HG02759 (cell line): ENCODE results near the gene GORASP2.

ENCODE experiments used
- ATAC-seq: cut with Tn5 transposase; IDR thresholded peaks from one replicate; pipeline ENCODE4 v1.9.1; 2021; ENCODE audit warnings: mild to moderate bottlenecking, moderate library complexity; ENCODE audit not compliant: unreplicated experiment

The GORASP2 gene

DNA sequence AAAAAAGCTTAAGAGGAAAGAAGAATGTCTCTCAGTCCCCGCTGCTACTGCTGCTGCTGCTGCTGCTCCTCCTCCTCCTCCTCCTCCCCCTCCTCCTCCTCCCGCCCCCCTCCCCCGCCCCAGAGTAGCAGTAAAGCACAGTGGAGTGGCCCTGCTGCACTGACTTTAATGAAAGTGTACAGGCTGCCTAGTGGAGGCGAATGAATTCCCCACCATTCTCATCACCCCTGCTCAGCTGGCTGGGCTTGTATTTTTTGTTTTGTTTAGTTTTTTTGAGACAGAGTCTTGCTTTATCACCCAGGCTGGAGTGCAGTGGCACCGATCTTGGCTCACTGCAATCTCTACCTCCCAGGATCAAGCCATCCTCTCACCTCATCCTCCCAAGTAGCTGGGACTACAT lies 34.3 kb downstream of the GORASP2 start:
- ATAC-seq = no peak

DNA sequence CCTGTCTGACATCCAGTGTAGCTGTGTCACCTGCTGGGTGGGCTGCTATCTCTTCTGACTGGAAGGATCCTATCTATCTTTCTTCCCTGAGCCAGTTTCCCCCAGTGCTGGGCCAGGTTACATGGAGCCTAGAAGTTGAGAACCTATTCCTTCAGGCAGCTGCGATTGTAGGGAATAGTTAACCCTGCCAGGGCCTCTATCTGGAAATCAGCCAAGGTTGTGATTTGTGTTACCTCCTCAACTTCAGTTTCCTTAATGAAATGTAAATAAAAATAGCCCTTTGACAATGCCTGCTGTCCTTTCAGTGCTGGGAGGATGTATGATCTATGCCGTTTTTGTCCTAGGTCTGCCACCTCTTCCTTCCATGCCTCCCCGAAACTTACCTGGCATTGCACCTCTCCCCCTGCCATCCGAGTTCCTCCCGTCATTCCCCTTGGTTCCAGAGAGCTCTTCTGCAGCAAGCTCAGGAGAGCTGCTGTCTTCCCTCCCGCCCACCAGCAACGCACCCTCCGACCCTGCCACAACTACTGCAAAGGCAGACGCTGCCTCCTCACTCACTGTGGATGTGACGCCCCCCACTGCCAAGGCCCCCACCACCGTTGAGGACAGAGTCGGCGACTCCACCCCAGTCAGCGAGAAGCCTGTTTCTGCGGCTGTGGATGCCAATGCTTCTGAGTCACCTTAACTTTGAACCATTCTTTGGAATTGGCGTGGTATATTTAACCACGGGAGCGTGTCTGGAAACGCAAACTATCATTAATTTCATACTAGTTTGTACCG lies 36.6 kb downstream of the GORASP2 start:
- ATAC-seq = no peak

DNA sequence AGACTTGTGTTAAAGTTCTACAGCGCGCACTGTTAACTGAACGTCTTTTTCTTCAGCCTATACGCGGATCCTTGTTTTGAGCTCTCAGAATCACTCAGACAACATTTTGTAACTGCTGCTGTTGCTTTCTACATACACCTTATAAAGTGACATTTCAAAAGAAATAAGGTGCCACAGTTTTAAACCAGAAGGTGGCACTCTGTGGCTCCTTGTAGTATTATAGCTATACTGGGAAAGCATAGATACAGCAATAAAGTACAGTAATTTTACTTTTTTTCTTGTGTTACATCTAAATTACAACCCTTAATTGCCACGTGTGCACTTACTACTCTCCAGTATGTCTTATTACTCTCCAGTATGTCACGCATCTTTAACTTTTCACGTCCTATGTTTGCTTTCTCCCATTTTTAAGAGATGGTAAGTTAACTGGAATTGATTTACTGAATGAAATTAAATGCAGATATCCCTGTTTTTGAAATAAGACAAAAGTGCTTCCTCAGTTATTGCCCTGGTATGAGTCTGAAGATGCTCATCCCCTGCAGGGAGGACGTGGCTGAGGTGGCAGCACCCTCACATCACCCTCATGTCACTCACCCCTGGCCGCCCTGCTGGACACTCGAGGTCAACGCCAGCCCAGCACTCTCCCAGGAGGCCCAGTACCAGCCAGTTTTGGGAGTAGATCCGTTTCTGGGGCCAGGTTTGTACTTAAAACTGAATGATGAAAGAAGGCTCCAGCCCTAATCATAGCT lies 37.8 kb downstream of the GORASP2 start:
- no peak for ATAC-seq

DNA sequence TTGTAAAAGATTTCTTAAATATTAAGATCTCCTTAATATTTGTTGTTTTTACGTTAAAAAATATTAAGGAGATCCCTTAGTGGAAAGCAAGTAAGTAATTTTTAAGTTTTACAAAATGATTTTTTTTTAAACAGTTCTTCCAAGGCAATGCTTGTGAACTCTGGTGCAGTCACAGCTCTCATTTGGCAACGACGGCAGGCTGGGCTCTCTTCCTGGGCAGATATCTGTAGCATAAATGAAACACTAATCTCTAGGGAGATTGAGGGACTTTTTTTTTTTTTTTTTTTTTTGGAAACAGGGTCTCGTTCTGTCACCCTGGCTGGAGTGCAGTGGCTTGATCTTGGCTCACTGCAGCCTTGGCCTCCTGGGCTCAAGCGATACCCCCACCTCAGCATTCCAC lies 38.5 kb downstream of the GORASP2 start:
- ATAC-seq = no peak

DNA sequence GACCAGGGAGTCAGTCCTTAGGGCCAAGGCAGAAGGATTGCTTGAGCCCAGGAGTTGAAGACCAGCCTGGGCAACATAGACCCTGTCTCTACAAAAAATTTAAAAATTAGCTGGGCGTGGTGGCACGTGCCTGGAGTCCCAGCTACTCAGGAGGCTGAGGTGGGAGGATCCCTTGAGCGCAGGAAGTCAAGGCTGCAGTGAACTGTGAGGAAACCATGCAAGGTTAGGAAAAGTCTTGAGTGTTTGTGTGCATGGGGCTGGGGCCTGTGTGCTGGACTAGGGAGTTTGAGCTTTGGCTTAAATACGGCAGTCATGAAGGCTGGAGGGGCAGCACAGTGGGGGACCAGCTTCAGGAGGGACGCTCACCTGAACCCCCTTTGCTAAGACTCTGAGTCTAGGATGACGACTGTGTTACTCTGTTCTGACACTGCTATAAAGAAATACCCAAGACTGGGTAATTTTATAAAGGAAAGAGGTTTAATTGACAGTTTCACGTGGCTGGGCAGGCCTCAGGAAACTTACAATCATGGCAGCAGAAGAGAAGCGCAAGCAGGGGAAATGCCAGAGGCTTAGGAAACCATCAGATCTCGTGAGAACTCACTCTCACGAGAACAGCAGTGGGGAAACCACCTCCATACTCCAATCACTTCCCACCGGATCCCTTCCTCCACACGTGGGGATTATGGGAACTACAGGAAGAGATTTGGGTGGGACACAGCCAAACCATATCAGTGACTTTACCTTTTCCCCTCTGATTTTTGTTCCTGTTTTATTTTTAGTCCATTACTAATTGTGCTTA lies 39.4 kb downstream of the GORASP2 start:
- ATAC-seq = no peak

DNA sequence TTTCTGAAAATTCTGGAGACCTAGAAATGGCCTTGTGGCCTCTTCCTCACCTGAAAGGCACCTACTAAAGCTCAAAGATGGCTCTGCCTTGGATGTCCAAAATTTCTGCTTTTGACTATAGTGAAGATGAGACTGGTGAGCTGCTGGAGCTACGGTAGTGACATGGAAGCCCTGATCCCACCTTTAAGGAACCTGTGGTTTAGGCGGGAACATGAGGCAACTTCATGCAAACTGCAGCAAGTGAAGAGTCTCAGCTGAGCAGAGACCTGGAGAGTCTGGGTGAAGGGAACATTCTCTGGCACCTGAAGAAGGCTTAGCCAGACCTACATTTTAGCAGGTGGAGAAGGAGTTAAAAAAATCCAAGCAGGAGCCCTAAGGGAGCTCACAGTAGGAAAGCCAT lies 40.0 kb downstream of the GORASP2 start:
- no peak for ATAC-seq

DNA sequence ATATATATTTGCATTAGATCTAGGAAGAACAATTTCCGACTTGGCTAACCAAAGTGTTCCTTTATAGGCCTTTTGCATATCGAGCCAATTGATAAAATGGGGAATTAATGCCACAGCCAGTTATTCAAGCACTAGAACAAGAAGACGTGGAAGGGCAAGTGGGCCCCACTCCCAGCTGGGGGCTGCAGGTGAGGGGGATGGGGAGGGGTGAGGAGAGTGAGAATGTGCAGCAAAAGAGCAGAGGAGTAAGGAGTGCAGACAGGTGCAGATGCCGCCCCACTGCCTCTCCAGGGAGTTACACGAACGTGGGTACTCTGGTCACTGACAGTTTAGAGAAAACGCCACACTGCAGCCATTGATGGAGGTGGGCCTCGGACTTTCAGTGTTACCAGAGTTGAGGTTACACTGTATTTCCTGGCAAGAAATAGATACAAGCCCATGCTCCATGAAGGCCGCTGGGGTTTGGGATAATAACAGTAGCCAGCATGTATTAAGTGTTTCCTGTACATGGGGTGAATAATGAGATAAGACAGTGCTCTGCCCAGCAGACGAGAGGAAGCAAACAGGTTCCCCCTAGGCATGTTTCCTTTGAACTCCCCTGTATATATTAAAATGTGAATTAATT lies 40.9 kb downstream of the GORASP2 start:
- no peak for ATAC-seq

DNA sequence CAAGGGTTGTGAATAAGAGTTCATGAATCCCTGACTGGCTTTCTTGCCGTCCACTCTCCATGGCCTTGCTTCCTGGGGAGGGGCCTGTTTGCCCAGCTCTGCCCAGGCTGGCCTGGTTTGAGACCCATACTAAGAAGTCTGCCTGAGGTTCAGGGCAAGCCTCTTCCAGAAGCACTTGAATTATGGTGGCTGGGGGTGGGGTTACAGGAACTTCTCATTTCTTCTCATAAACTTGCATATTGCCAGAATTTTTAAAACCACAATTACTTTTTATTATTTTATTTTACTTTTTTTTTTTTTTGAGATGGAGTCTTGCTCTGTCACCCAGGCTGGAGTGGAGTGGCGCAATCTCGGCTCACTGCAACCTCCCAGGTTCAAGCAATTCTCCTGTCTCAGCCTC lies 42.0 kb downstream of the GORASP2 start:
- no peak for ATAC-seq

DNA sequence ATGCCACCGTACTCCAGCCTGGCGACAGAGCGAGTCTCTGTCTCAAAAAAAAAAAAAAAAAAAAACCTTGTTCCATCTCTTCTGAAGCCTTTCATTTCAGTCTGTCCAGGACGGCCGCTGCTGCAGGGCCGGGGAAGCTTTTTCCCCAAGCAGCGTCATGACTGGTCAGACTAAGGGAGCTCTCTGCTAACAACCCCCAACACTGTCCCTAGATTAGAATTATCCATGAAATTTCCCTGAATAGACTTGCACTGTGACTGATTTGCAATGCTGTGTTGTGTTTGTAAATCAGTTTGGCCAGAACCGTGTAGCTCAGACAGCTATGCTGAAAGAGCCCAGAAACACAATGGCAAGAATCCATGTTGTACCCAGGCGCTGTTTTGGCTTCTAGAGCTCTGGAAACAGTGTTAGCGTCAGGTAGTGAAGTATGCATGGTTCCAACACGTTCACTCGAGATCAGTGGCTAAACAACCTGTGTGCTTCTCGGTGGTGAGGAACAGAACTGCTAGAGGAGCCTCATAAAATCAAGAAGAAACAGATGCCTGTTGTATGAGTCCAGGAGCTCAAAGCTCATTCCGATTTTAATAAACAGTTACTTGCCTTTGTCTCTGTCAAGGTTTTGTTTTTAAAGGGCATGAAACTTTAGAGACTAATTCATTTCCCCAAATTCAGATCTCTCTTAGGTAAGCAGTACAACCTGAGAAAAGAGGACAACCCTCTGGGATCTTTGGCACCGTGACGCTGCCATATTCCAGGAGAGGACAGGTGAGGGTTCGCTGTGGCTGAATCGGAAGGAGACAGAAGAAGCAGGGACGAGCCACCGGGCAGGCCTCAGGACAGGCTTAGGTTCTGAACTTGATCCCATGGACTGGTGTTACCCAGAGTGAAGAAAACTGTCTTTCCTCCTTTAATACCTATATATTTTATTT lies 43.5 kb downstream of the GORASP2 start:
- ATAC-seq = no peak

DNA sequence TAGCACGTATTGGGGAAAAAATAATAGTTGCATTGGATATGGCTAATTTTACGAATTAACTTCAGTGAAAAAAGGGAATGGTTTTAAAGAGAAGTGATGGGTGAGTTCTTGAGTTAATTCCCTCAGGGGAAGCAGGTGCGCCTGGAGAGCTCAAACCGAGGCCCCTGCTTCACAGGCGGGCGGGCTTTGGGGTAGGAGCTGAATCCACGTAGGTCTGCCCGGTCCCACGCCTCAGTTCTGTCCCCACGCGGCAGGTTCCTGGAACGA lies 44.1 kb downstream of the GORASP2 start:
- no peak for ATAC-seq

DNA sequence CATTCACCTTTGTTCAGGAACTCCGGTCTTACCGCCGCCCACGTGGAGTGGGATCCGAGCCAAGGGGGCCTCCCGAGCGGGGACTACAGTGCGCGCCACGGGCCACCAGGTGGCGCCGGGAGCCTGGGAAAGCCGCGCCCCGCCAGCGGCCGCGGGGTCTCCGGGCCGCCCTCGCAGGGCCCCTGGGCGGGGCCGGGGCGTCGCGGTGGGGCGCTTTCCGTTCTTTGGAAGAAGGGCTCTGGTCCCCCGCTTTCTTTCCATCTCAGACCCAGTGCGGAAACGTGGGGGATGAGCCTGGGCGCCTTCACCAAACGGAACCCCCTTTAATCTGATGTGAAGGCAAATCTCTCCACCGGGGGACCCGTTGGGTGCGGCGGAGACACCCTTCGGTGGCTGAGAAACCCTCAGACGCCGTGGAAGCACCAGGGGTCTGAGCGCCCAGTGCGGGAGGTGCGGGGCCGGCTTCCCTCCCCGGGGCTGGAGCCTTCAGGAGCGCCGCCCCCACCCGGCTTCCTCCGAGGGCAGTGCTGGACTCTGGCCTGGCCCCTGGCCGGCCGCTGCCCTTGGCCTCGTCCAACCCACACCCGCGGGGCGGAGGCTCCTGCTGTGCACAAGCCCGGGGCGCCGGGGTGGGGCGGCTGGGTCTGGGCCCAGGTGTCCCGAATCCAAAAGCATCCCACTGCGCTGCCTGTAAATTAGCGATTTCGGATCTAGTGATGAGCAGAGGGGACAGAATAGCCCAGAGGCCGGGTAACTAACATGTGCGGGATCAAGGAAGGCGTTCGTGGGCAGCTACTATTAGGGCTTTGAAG lies 44.6 kb downstream of the GORASP2 start:
- ATAC-seq = peak; percentile 97

DNA sequence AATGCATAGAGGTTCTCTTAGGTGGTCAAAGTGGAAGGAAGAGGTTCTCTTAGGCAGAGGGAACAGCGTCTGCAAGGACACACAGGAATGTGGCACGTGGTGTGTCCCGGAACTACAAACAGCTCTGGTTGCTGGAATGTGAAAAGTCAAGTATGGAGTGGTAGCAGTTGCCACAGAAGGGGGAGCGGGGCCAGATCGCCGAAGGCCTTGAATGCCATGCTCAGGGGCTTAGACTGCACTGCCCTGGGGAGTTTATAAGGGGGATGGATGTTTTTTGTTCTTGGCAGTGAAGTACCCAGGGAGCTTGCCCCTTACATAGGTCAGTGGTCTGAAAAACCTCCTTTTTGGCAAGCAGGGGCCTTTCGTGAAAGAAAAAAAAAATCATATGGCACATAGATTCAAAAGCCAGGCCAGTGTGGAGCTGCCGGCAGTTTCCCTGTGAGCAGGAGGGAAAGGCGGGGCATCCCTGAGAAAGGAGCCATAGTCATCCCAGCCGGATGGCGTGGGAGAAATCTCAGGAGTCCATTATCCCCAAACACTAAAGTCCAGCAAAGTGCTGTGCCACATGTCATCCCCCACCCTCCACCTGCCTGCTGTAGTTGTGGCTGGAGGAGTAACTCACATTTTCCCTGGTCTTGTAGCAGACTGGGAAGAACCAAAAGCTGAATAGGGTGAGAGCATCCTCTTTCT lies 45.4 kb downstream of the GORASP2 start:
- ATAC-seq = no peak

DNA sequence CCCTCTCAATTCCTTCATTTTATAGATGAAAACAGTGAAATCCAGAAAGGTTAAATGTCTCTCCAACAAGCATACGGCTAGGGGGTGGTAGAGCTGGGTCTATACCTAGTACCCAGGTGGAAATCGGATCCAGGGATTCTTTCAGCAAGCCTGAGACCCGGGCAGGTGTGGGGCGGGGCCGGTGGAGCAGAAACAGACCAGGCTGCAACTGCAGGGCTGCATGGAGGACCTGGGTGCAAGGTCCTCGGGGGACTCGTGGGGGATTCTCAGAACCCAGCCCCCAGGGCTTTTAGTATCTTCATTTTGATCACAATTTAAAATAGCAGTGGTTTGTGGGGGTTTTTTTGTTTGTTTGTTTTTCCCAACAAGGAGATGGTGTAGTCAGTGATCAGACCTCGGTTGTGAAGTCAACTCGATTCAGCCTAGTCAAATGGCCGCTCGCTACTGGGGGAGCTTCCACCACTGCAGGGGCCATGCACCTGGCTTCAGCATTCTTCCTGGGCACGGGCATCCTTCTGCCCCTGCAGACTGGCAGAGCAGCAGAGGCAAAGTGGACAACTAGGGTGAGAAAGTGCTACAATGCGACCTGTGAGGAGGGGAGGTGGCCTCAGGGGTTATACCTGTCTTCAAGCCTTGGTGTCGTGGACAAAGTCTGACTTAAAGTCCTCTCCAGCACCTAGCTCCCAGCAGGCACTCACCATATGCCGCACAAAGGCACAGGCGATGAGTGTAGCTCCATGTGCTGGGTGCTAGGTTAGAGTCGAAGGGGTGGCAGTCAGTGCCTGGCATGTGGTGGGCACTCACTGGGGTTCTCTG lies 46.3 kb downstream of the GORASP2 start:
- ATAC-seq = no peak

DNA sequence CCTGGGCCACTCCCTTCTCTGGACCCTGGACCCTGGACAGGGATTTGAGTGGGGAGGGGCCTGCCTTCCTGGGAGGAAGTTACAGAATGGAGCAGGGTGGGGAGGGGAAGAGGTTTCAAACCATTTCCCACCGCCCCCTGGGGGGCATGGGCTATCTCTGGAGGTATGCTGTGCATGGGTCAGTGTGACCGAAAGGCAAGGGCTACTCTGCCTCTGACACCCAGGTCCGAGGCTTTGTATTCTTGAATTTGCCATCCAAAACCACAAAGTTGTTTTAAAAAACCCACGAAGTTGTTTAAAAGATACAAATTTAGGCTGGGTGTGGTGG lies 46.9 kb downstream of the GORASP2 start:
- ATAC-seq = no peak

DNA sequence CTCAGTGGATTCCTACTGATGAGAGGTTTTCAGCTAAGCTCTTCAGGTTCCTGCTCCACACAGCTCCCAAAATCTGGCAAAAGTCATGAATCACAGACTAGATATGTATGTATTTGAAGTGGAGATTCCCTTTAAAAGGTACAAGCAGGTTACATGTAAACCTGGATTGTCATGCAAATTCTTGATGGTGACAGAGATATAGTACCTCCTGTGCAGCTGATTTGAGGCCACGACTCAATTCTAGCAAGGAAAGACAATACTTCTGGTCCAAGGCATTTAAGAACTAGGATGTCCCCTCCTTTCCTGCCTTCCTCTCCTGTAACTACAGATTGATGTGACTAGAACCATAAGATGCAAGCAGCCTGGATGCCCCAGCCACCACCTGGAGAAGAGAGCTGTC lies 55.0 kb downstream of the GORASP2 start:
- ATAC-seq = no peak

DNA sequence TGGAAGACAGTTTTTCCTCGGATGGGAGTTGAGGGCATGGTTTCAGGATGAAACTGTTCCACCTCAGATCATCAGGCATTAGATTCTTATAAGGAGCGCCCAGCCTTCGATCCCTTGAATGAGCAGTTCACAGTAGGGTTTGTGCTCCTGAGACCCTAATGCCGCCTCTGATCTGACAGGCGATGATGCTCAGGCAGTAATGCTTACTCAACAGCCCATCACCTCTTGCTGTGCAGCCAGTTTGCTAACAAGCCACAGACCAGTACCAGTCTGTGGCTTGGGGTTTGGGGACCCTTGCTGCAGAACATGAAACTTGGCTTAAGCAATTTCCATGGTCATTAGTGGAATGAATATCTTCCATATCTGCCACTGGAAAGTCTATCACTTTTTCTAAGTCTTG lies 56.4 kb downstream of the GORASP2 start:
- ATAC-seq = no peak

DNA sequence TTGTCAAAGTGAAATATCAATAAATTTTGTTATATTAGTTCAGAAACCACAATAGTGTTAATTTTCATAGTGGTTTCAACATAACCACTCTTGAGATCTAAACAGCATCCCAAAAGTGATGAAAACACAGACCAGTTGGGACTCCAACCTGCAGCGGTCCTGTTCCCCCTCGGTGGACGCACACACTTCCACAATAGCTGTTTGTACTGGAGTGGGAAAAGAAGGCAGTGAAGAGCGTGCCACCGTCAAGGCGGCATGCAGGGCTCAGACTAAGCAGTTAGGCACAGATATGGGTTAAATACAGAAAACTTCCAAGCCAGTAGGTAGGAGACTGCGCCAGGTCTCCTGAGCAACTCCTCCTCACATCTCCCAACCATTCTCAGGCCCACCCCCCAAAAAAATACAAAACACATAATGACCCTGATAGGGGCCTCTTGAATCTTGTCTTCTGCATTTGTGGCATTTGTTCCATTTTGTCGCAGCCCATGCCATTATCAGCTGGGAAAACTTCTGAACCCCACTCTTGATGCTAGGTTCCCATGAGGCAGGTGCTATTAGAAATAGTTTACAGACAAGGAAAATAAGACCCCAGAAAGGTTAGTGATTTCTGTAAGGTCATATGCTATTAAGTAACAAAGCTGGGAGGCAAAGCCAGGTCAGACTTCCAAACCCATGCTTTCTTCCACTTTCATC lies 57.7 kb downstream of the GORASP2 start:
- ATAC-seq = no peak
